ENCODE data around the gene ACVRL1. TPM values are rescaled to one million over a fixed set of nuclear protein-coding genes. Genes with fewer than 3 reads are reported as not detected.

ACVRL1 gene
- total RNA-seq, 4 donors from 2014 or later: 77.4 to 133 (median 118) TPM

- peaks cover 0 to 35% (median 14%) of the 10 kb centered on the region in 3 donors for H3K4me1 ChIP-seq
- no peak overlapping the region for H3K27ac ChIP-seq
- TF ChIP-seq CTCF (IDR thresholded peaks at IDR 0.05) (no peak), EP300 (IDR thresholded peaks at IDR 0.05) (no peak), POLR2AphosphoS5 (IDR thresholded peaks at IDR 0.05) (no peak), POLR2A (IDR thresholded peaks at IDR 0.05) (no peak)
- no peaks in the 10 kb centered on the region for H3K9me3 ChIP-seq
- ATAC-seq: no peak
- 81 to 89% methylated on average over 5 to 7 of the region's 14 CpGs for WGBS, 2 donors (ENCODE audit: low coverage in 1 of 2)
- H3K4me3 ChIP-seq: no peak overlapping the region
- no peaks in the 10 kb centered on the region for H3K36me3 ChIP-seq
- peaks cover 16% of the 10 kb centered on the region for H3K27me3 ChIP-seq
Observed at GRCh38 chr12:51901121-51901817, 6.0 kb upstream of the ACVRL1 start.

GRCh38 chr12:51901881-51902280 is 5.4 kb upstream of the ACVRL1 start:
- Histone ChIP-seq H3K4me1 (peaks cover 0 to 35% (median 17%) of the 10 kb centered on the region in 3 donors), H3K4me3 (no peak overlapping the region), H3K27ac (no peak overlapping the region), H3K9me3 (no peaks in the 10 kb centered on the region), H3K27me3 (peaks cover 22% of the 10 kb centered on the region), H3K36me3 (no peaks in the 10 kb centered on the region)
- ATAC-seq: no peak
- 92 to 98% methylated on average over 5 to 6 of the region's 11 CpGs for WGBS, 2 donors (ENCODE audit: low coverage in 1 of 2)
- no peak for TF ChIP-seq POLR2AphosphoS5 (IDR thresholded peaks at IDR 0.05)
- TF ChIP-seq POLR2A (IDR thresholded peaks at IDR 0.05): no peak
- no peak for TF ChIP-seq CTCF (IDR thresholded peaks at IDR 0.05)
- TF ChIP-seq EP300 (IDR thresholded peaks at IDR 0.05): no peak

GRCh38 chr12:51904951-51905470 is 2.3 kb upstream of the ACVRL1 start:
- H3K4me3 ChIP-seq: no peak overlapping the region
- peaks cover 0 to 51% (median 20%) of the 10 kb centered on the region in 3 donors for H3K4me1 ChIP-seq
- ATAC-seq: peak; percentile 85
- TF ChIP-seq POLR2A (IDR thresholded peaks at IDR 0.05) (no peak), EP300 (IDR thresholded peaks at IDR 0.05) (no peak), POLR2AphosphoS5 (IDR thresholded peaks at IDR 0.05) (peak; percentile 49), CTCF (IDR thresholded peaks at IDR 0.05) (no peak)
- no peaks in the 10 kb centered on the region for H3K9me3 ChIP-seq
- H3K27me3 ChIP-seq: peaks cover 47% of the 10 kb centered on the region
- H3K27ac ChIP-seq: peak overlapping the region; percentile 10 to 93 (median 86)
- H3K36me3 ChIP-seq: no peaks in the 10 kb centered on the region

GRCh38 chr12:51905471-51906429 is 1.6 kb upstream of the ACVRL1 start:
- Histone ChIP-seq H3K4me1 (peaks cover 0 to 59% (median 26%) of the 10 kb centered on the region in 3 donors), H3K27me3 (peaks cover 50% of the 10 kb centered on the region), H3K36me3 (no peaks in the 10 kb centered on the region), H3K27ac (peak overlapping the region; percentile 83 to 93 (median 86)), H3K9me3 (no peaks in the 10 kb centered on the region), H3K4me3 (peak overlapping the region in 1 of 2 donors; percentile 57)
- 20 to 48% methylated on average over 1 to 16 of the region's 18 CpGs for WGBS, 2 donors (ENCODE audit: low coverage in 1 of 2)
- no peak for TF ChIP-seq EP300 (IDR thresholded peaks at IDR 0.05)
- TF ChIP-seq POLR2AphosphoS5 (IDR thresholded peaks at IDR 0.05): peak; percentile 28
- TF ChIP-seq POLR2A (IDR thresholded peaks at IDR 0.05): peak; percentile 37 to 52
- no peak for TF ChIP-seq CTCF (IDR thresholded peaks at IDR 0.05)
- peak; percentile 82 for ATAC-seq
